ENCODE data around the gene FNDC11. TPM values are rescaled to one million over a fixed set of nuclear protein-coding genes. Genes with fewer than 3 reads are reported as not detected.
"Not testable (repeated sequence)": the region's sequence is repeated elsewhere in the genome, so short reads cannot be mapped to it uniquely, and the experiment has no call there.

Gene FNDC11, protein sequence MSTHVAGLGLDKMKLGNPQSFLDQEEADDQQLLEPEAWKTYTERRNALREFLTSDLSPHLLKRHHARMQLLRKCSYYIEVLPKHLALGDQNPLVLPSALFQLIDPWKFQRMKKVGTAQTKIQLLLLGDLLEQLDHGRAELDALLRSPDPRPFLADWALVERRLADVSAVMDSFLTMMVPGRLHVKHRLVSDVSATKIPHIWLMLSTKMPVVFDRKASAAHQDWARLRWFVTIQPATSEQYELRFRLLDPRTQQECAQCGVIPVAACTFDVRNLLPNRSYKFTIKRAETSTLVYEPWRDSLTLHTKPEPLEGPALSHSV
- 0.44 TPM in 1 of 2 replicates, not detected in the other for total RNA-seq (2012; rRNA removed)

DNA sequence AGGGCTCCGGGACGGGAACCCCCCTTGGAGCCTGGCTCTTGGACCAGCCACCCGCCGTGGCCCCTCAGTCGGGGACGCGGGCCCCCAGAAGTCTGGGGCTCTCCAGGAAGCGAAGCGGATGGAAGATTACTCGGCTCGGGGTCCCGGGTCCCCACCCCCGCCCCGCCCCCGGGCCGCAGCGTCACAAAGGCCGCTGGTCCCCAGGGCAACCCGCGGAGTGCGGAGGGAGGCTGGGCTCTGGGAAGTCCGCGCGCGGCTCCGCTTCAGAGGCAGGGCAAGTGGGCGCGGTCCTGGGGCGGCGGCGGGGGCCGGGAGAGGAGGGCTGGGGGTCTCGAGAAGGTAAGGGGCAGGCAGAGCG is at the start of gene FNDC11:
FNDC11 (plus strand) TSS at position 227 of the 358 bp plus-strand sequence. CDS start 1,505 bp downstream, outside the sequence.
- Histone ChIP-seq H3K4me3 (ENCODE audit: low read length) (peak within 1 kb of the TSS; percentile 69), H3K9ac (ENCODE audit: low read depth, low read length) (peak within 1 kb of the TSS; percentile 54), H3K36me3 (ENCODE audit: insufficient read depth, low read length) (no peaks in the 10 kb centered on the region), H3K4me2 (ENCODE audit: low read length) (peak within 1 kb of the TSS; percentile 90), H3K9me3 (replicated peaks; ENCODE audit: low read length) (no peaks in the 10 kb centered on the region), H3K4me1 (ENCODE audit: control insufficient read depth, insufficient read depth, low read length) (peaks cover 3% of the 10 kb centered on the region), H3K27me3 (ENCODE audit: control insufficient read depth, insufficient read depth, low read length) (peaks cover 16% of the 10 kb centered on the region)

DNA sequence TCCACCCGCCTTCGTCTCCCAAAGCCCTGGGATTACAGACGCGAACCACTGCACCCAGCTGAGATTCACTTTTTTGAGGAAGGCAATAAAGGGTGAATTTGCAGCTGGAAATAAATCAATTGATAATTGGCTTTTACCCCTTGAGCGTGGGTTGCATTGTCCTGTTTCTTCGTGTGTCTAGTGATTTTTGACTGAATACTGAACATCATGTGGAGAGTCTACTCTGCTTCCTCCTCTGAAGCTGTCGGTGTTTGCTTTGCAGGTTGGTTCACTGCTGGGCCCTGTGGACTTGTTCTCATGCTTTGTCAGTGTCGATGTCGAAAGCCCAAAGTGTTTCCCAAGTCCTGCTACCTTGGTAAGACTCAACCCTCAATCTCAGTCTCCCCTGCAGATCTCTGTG is 49.3 kb upstream of the FNDC11 start:
- Histone ChIP-seq H3K36me3 (ENCODE audit: insufficient read depth, low read length) (no peaks in the 10 kb centered on the region), H3K9me3 (replicated peaks; ENCODE audit: low read length) (no peaks in the 10 kb centered on the region), H3K27me3 (ENCODE audit: control insufficient read depth, insufficient read depth, low read length) (peaks cover 47% of the 10 kb centered on the region), H3K4me1 (ENCODE audit: control insufficient read depth, insufficient read depth, low read length) (no peaks in the 10 kb centered on the region), H3K9ac (ENCODE audit: low read depth, low read length) (no peak overlapping the region), H3K4me2 (ENCODE audit: low read length) (no peak overlapping the region), H3K4me3 (ENCODE audit: low read length) (no peak overlapping the region)

DNA sequence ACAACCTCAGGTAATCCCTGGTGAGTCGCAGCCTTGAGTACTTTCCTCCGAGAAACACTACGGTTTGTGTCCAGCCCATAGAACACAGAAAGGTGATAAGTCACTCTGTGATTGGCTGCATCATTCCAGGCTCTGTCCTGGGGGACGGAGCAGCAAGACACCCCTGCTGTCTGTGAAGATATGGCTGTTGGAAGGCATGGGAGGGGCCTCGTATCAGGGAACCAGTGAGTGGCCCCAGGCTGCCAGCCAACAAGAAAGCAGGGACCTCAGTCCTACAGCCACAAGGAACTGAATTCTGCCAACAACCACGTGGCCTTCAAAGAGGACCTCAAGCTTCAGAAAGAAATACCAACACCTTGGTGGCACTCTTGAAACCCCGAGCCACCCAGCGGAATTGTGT is 48.7 kb upstream of the FNDC11 start:
- Histone ChIP-seq H3K9me3 (replicated peaks; ENCODE audit: low read length) (no peaks in the 10 kb centered on the region), H3K27me3 (ENCODE audit: control insufficient read depth, insufficient read depth, low read length) (peaks cover 43% of the 10 kb centered on the region), H3K9ac (ENCODE audit: low read depth, low read length) (no peak overlapping the region), H3K4me3 (ENCODE audit: low read length) (no peak overlapping the region), H3K4me1 (ENCODE audit: control insufficient read depth, insufficient read depth, low read length) (no peaks in the 10 kb centered on the region), H3K36me3 (ENCODE audit: insufficient read depth, low read length) (no peaks in the 10 kb centered on the region), H3K4me2 (ENCODE audit: low read length) (no peak overlapping the region)

DNA sequence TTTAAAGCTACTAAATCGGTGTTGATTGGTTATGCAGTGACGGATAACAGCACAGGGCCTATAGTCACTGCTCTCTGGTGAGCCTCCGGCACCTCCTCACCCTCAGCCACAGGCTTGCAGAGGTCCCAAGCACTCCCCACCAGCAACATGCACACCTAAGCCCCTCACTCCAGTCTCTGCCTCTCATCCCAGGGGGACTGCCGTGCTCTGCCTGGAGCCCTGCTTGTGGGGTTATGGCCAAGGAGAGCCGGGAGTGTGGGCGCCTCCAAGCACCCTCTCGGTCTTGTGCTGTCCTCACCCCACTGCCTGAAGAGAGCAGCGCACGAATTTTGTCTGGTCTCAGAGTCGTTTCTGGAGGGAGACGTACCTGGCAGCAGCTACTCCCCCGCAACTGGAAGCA is 48.2 kb upstream of the FNDC11 start:
- no peak overlapping the region for H3K4me2 ChIP-seq (ENCODE audit: low read length)
- H3K36me3 ChIP-seq (ENCODE audit: insufficient read depth, low read length) = no peaks in the 10 kb centered on the region
- no peak overlapping the region for H3K4me3 ChIP-seq (ENCODE audit: low read length)
- no peaks in the 10 kb centered on the region for H3K9me3 ChIP-seq (replicated peaks; ENCODE audit: low read length)
- H3K4me1 ChIP-seq (ENCODE audit: control insufficient read depth, insufficient read depth, low read length) = no peaks in the 10 kb centered on the region
- H3K27me3 ChIP-seq (ENCODE audit: control insufficient read depth, insufficient read depth, low read length) = peaks cover 43% of the 10 kb centered on the region
- no peak overlapping the region for H3K9ac ChIP-seq (ENCODE audit: low read depth, low read length)

DNA sequence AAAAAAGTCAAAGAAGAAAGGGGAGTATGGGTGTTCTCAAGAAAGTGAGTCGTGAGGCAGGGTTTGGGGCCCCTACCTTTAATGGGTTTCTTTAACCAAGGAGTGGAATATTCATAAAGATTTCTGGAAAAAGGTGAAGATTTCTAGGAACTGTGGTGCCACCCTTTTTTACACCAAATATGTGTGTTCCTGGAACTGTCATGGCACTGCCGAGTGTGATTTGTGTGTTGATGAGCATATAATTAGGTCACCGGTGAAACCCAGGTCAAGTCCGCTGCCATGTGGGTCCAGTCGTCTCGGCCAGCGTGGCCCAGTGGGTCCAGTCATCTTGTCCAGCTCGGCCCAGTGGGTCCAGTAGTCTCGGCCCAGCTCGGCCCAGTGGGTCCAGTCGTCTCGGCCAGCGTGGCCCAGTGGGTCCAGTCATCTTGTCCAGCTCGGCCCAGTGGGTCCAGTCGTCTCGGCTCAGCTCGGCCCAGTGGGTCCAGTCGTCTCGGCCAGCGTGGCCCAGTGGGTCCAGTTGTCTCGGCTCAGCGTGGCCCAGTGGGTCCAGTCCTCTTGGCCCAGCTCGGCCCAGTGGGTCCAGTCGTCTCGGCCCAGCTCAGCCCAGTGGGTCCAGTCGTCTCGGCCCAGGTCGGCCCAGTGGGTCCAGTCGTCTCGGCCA is 46.7 kb upstream of the FNDC11 start:
- Histone ChIP-seq H3K4me2 (ENCODE audit: low read length) (no peak overlapping the region), H3K4me3 (ENCODE audit: low read length) (no peak overlapping the region), H3K36me3 (ENCODE audit: insufficient read depth, low read length) (no peaks in the 10 kb centered on the region), H3K4me1 (ENCODE audit: control insufficient read depth, insufficient read depth, low read length) (no peaks in the 10 kb centered on the region), H3K9me3 (replicated peaks; ENCODE audit: low read length) (no peaks in the 10 kb centered on the region), H3K27me3 (ENCODE audit: control insufficient read depth, insufficient read depth, low read length) (peaks cover 43% of the 10 kb centered on the region), H3K9ac (ENCODE audit: low read depth, low read length) (no peak overlapping the region)

DNA sequence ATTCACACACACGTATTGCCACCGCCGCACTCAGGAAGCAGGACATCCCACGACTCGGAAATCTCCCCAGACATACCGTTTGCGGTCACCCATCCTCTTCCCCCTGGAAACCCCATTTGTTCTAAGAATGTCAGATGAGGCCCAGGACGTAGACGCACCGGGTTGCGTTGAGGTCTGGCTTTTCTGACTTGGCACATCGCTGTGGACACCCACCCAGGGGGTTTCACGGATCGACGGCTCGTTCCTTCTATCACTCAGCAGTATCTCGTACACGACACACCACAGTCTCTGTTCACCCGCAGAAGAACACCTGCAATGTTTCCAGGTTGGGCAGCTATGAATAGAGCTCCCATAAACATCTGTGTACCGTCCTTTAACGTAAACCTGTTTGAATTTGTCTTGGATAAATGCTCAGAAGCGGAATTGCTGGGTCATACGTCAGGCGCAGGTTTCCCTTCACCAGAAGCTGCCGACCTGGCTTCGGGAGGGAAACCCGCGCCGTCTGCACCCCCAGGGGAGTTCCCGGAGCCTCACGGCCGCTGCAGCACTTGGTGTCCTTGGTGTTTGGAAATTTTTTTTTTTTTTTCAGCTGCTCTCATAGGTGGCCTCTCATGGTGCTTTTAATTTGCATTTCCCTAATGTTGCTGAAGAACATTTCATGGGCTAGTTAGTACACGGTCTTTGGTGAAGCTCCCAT is 45.7 kb upstream of the FNDC11 start:
- H3K9me3 ChIP-seq (replicated peaks; ENCODE audit: low read length) = no peaks in the 10 kb centered on the region
- no peaks in the 10 kb centered on the region for H3K4me1 ChIP-seq (ENCODE audit: control insufficient read depth, insufficient read depth, low read length)
- no peak overlapping the region for H3K9ac ChIP-seq (ENCODE audit: low read depth, low read length)
- no peaks in the 10 kb centered on the region for H3K36me3 ChIP-seq (ENCODE audit: insufficient read depth, low read length)
- no peak overlapping the region for H3K4me2 ChIP-seq (ENCODE audit: low read length)
- H3K27me3 ChIP-seq (ENCODE audit: control insufficient read depth, insufficient read depth, low read length) = peaks cover 41% of the 10 kb centered on the region
- H3K4me3 ChIP-seq (ENCODE audit: low read length) = no peak overlapping the region

DNA sequence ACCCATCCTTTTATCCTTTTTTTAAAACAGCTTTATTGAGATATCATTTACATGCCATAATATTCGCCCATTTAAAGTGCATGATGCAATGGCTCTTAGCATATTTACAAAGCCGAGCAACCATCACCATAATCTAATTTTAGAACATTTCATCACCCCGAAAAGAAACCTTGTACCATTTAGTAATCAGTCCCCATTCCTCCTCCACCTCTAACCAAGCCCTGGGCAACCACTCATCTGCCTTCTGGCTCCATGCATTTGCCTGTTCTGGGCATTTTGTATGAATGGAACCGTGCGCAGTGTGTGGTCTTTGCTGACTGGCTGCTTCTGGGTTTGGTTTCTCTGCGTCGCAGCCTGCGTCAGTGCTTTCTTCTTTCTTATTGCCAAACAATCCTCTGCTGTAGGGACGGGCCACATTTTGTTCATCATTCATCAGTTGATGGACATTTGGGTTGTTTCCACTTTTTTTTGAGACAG is 44.8 kb upstream of the FNDC11 start:
- H3K4me3 ChIP-seq (ENCODE audit: low read length) = no peak overlapping the region
- H3K9ac ChIP-seq (ENCODE audit: low read depth, low read length) = no peak overlapping the region
- no peak overlapping the region for H3K4me2 ChIP-seq (ENCODE audit: low read length)
- no peaks in the 10 kb centered on the region for H3K4me1 ChIP-seq (ENCODE audit: control insufficient read depth, insufficient read depth, low read length)
- H3K9me3 ChIP-seq (replicated peaks; ENCODE audit: low read length) = no peaks in the 10 kb centered on the region
- H3K36me3 ChIP-seq (ENCODE audit: insufficient read depth, low read length) = no peaks in the 10 kb centered on the region
- peaks cover 33% of the 10 kb centered on the region for H3K27me3 ChIP-seq (ENCODE audit: control insufficient read depth, insufficient read depth, low read length)

DNA sequence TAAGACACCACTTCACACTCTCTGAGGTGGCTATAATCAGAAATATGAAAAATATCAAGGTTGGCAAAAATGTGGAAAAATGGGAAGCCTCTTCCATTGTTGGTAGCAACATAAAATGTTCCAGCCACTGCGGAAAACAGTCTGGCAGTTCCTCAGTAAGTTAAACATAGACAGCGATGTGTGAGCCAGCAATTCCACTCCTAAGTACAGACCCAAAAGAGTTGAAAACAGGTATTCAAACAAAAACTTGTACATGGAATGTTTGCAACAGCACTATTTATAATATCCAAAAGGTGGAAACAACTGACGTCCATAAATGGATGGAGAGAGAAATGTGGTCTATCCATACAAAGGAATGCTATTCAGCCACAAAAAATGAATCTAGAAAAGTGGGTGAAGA is 40.8 kb upstream of the FNDC11 start:
- Histone ChIP-seq H3K36me3 (ENCODE audit: insufficient read depth, low read length) (no peaks in the 10 kb centered on the region), H3K4me3 (ENCODE audit: low read length) (no peak overlapping the region), H3K4me2 (ENCODE audit: low read length) (no peak overlapping the region), H3K27me3 (ENCODE audit: control insufficient read depth, insufficient read depth, low read length) (peaks cover 16% of the 10 kb centered on the region), H3K9me3 (replicated peaks; ENCODE audit: low read length) (no peaks in the 10 kb centered on the region), H3K4me1 (ENCODE audit: control insufficient read depth, insufficient read depth, low read length) (no peaks in the 10 kb centered on the region), H3K9ac (ENCODE audit: low read depth, low read length) (no peak overlapping the region)

DNA sequence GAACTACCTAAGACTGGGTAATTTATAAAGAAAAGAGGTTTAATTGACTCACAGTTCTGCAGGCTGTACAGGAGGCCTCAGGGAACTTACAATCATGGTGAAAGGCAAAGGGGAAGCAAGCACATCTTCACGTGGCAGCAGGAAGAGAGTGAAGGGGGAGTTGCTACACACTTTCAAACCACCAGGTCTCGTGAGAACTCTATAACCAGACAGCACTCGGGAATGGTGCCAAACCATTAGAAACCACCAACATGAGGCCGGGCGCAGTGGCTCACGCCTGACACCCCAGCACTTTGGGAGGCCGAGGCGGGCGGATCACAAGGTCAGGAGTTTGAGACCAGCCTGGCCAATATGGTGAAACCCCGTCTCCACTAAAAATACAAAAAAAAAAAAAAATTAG is 39.4 kb upstream of the FNDC11 start:
- not testable (repeated sequence) for H3K36me3 ChIP-seq (ENCODE audit: insufficient read depth, low read length); H3K4me1 ChIP-seq (ENCODE audit: control insufficient read depth, insufficient read depth, low read length); H3K4me3 ChIP-seq (ENCODE audit: low read length); H3K9me3 ChIP-seq (replicated peaks; ENCODE audit: low read length); H3K4me2 ChIP-seq (ENCODE audit: low read length); H3K9ac ChIP-seq (ENCODE audit: low read depth, low read length)
- H3K27me3 ChIP-seq (ENCODE audit: control insufficient read depth, insufficient read depth, low read length) = peaks cover 12% of the 10 kb centered on the region

DNA sequence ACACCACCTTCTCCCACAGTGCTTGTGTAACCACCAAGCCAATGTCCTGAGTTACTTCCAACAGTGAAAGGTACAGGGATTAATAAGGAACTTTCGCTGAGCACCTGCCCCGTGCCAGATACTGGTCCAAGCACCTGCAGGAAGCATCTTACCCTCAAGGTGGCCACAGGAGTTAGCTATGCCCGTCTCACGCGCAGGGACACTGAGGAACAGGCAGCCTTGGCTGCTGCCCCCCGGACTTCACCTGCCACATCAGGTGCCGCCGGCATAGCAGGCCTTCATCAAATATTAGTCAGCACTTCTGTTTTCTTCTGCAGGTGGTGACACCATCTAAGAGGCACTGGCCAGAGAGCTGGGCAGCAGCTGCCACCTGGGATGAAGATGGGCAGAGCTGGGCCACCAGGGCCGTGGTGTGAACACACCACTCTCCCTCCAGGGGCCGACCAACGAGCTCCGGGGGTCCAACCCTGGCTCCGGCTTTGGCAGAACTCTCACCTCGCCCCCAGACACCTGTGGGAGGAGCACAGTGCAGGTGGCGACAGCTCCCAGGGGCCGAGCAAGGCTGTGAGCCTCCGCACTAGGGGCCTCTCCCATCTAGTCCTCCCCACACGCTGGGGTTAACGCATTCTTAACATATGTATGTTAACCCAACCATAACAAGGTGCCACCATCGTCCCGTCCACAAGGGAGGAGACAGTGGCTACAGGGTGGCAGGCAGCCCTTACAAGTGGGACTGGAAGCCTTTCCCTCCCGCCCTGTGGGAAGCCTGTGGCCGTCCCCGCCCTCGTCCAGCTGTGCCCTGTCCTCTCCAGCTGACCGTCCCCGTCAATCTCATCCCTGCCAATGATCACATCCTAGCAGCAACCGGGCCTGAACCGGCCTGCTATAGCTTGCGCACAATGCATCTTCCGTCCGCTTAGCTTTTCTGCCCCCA is 36.3 kb upstream of the FNDC11 start:
- H3K4me3 ChIP-seq (ENCODE audit: low read length) = no peak overlapping the region
- no peaks in the 10 kb centered on the region for H3K9me3 ChIP-seq (replicated peaks; ENCODE audit: low read length)
- H3K27me3 ChIP-seq (ENCODE audit: control insufficient read depth, insufficient read depth, low read length) = peaks cover 7% of the 10 kb centered on the region
- peaks cover 15% of the 10 kb centered on the region for H3K36me3 ChIP-seq (ENCODE audit: insufficient read depth, low read length)
- no peak overlapping the region for H3K9ac ChIP-seq (ENCODE audit: low read depth, low read length)
- H3K4me1 ChIP-seq (ENCODE audit: control insufficient read depth, insufficient read depth, low read length) = peaks cover 13% of the 10 kb centered on the region
- no peak overlapping the region for H3K4me2 ChIP-seq (ENCODE audit: low read length)

DNA sequence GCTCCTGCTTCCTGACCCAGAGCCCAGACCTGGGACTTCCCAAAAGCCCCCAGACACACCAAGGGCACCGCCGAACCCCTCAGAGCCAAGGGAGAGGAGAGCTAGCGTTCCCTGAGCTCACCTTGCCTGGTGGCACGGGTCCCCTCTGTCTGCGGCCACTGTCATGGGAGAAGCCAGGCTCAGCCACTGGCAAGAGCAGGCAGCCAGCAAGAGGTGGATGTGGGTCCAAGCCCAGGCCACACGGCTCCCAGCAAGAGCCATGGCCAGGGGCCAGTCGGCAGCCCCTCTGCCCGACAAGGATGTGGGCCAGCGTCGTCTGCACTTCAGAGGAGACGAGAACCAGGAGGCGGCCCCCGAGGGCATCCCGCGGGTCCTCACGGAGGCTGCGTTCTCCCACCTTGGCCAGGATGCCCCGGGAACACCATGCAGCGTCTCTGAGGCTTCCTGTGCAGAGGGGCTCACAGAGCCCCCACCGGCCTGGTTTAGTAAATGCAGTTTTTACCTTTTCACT is 35.6 kb upstream of the FNDC11 start:
- no peaks in the 10 kb centered on the region for H3K9me3 ChIP-seq (replicated peaks; ENCODE audit: low read length)
- no peak overlapping the region for H3K4me2 ChIP-seq (ENCODE audit: low read length)
- H3K27me3 ChIP-seq (ENCODE audit: control insufficient read depth, insufficient read depth, low read length) = peaks cover 4% of the 10 kb centered on the region
- no peak overlapping the region for H3K4me3 ChIP-seq (ENCODE audit: low read length)
- H3K36me3 ChIP-seq (ENCODE audit: insufficient read depth, low read length) = peaks cover 22% of the 10 kb centered on the region
- H3K4me1 ChIP-seq (ENCODE audit: control insufficient read depth, insufficient read depth, low read length) = peaks cover 13% of the 10 kb centered on the region
- H3K9ac ChIP-seq (ENCODE audit: low read depth, low read length) = no peak overlapping the region
